ENCODE data around the gene CNTNAP1.

Gene CNTNAP1

DNA sequence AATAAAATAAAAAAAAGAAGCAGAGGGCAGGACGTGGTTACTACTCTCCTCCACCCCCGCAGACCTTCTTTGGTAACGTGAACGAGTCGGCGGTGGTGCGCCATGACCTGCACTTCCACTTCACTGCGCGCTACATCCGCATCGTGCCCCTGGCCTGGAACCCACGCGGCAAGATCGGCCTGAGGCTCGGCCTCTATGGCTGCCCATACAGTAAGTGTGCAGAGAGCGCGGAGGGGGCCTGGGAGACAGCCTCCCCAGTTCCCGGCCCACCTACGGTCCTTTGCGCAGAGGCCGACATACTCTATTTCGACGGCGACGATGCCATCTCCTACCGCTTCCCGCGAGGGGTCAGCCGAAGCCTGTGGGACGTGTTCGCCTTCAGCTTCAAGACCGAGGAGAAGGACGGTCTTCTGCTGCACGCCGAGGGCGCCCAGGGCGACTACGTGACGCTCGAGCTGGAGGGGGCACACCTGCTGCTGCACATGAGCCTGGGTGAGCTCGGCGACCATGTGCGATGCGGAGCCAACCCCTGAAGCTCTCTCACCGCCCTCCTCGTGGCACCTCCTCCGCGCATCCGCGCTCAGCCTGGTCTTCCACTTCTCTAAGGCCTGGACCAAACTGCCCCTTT, 2.7 kb downstream of the CNTNAP1 start:
- Histone ChIP-seq H3K27ac (no peak overlapping the region), H3K4me3 (IDR thresholded peaks at IDR 0.05; ENCODE audit: insufficient read depth, low read depth, low read length) (no peak overlapping the region), H4K20me1 (ENCODE audit: insufficient read depth) (no peaks in the 10 kb centered on the region), H2AFZ (ENCODE audit: low read depth) (no peak overlapping the region), H3K27me3 (ENCODE audit: insufficient read depth, low read depth) (no peaks in the 10 kb centered on the region), H3K4me2 (no peak overlapping the region), H3K79me2 (ENCODE audit: insufficient read depth, low read depth) (peaks cover 7% of the 10 kb centered on the region; the same call in 1 of the 2 replicates), H3K36me3 (ENCODE audit: insufficient read depth) (no peaks in the 10 kb centered on the region), H3K9ac (no peak overlapping the region), H3K4me1 (ENCODE audit: low read depth, poor library complexity, severe bottlenecking) (peaks cover 32% of the 10 kb centered on the region)
- TF ChIP-seq, protein P1, sequence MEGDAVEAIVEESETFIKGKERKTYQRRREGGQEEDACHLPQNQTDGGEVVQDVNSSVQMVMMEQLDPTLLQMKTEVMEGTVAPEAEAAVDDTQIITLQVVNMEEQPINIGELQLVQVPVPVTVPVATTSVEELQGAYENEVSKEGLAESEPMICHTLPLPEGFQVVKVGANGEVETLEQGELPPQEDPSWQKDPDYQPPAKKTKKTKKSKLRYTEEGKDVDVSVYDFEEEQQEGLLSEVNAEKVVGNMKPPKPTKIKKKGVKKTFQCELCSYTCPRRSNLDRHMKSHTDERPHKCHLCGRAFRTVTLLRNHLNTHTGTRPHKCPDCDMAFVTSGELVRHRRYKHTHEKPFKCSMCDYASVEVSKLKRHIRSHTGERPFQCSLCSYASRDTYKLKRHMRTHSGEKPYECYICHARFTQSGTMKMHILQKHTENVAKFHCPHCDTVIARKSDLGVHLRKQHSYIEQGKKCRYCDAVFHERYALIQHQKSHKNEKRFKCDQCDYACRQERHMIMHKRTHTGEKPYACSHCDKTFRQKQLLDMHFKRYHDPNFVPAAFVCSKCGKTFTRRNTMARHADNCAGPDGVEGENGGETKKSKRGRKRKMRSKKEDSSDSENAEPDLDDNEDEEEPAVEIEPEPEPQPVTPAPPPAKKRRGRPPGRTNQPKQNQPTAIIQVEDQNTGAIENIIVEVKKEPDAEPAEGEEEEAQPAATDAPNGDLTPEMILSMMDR (conservative IDR thresholded peaks at IDR 0.05; ENCODE audit: low read depth, low read length), result no peak

DNA sequence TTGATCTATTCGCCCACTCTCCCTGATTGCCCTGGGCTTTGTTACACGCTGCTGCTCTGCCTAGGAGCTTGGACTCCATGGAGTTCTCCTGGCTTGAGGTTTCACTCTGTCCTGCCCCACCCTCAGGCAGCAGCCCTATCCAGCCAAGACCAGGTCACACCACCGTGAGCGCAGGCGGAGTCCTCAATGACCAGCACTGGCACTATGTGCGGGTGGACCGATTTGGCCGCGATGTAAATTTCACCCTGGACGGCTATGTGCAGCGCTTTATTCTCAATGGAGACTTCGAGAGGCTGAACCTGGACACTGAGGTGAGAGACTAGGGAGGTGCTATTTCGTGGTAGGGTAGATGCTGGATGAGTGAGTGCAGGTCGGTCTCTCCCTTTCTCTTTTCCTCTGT, 3.5 kb downstream of the CNTNAP1 start:
- H3K36me3 ChIP-seq (ENCODE audit: insufficient read depth), result no peaks in the 10 kb centered on the region
- no peaks in the 10 kb centered on the region for H3K79me2 ChIP-seq (ENCODE audit: insufficient read depth, low read depth)
- H2AFZ ChIP-seq (ENCODE audit: low read depth), result no peak overlapping the region
- H3K4me3 ChIP-seq (IDR thresholded peaks at IDR 0.05; ENCODE audit: insufficient read depth, low read depth, low read length), result no peak overlapping the region
- H3K9ac ChIP-seq, result no peak overlapping the region
- H3K27me3 ChIP-seq (ENCODE audit: insufficient read depth, low read depth), result no peaks in the 10 kb centered on the region
- no peak overlapping the region for H3K27ac ChIP-seq
- peaks cover 24% of the 10 kb centered on the region for H3K4me1 ChIP-seq (ENCODE audit: low read depth, poor library complexity, severe bottlenecking)
- H3K4me2 ChIP-seq, result no peak overlapping the region
- no peaks in the 10 kb centered on the region for H4K20me1 ChIP-seq (ENCODE audit: insufficient read depth)
- TF ChIP-seq, protein P1 (conservative IDR thresholded peaks at IDR 0.05; ENCODE audit: low read depth, low read length), result no peak

- H3K27me3 ChIP-seq (ENCODE audit: insufficient read depth, low read depth), result no peaks in the 10 kb centered on the region
- TF ChIP-seq, protein P1 (conservative IDR thresholded peaks at IDR 0.05; ENCODE audit: low read depth, low read length), result no peak
- H3K9ac ChIP-seq, result no peak overlapping the region
- H3K27ac ChIP-seq, result no peak overlapping the region
- H3K4me3 ChIP-seq (IDR thresholded peaks at IDR 0.05; ENCODE audit: insufficient read depth, low read depth, low read length), result no peak overlapping the region
- H3K36me3 ChIP-seq (ENCODE audit: insufficient read depth), result no peaks in the 10 kb centered on the region
- H2AFZ ChIP-seq (ENCODE audit: low read depth), result no peak overlapping the region
- no peaks in the 10 kb centered on the region for H3K79me2 ChIP-seq (ENCODE audit: insufficient read depth, low read depth)
- peaks cover 17% of the 10 kb centered on the region for H3K4me1 ChIP-seq (ENCODE audit: low read depth, poor library complexity, severe bottlenecking)
- no peaks in the 10 kb centered on the region for H4K20me1 ChIP-seq (ENCODE audit: insufficient read depth)
- H3K4me2 ChIP-seq, result no peak overlapping the region
Measured at GRCh38 chr17:42686520-42687128, 4.3 kb downstream of the CNTNAP1 start.

- Histone ChIP-seq H3K27me3 (ENCODE audit: insufficient read depth, low read depth) (no peaks in the 10 kb centered on the region), H3K4me1 (ENCODE audit: low read depth, poor library complexity, severe bottlenecking) (peaks cover 6% of the 10 kb centered on the region), H3K79me2 (ENCODE audit: insufficient read depth, low read depth) (no peaks in the 10 kb centered on the region), H3K27ac (no peak overlapping the region), H3K4me3 (IDR thresholded peaks at IDR 0.05; ENCODE audit: insufficient read depth, low read depth, low read length) (no peak overlapping the region), H2AFZ (ENCODE audit: low read depth) (no peak overlapping the region), H3K4me2 (no peak overlapping the region), H3K36me3 (ENCODE audit: insufficient read depth) (no peaks in the 10 kb centered on the region), H4K20me1 (ENCODE audit: insufficient read depth) (no peaks in the 10 kb centered on the region), H3K9ac (no peak overlapping the region)
- TF ChIP-seq, protein P1 (conservative IDR thresholded peaks at IDR 0.05; ENCODE audit: low read depth, low read length), result no peak
Measured at GRCh38 chr17:42687707-42688320, 5.5 kb downstream of the CNTNAP1 start.

Data from KMS-11 (cell line).